ENCODE results near the gene RSF1. TPM values are rescaled to one million over a fixed set of nuclear protein-coding genes. Genes with fewer than 3 reads are reported as not detected.

Gene RSF1
- total RNA-seq, 1 experiment from 2014 or later, result 79.8 TPM

DNA sequence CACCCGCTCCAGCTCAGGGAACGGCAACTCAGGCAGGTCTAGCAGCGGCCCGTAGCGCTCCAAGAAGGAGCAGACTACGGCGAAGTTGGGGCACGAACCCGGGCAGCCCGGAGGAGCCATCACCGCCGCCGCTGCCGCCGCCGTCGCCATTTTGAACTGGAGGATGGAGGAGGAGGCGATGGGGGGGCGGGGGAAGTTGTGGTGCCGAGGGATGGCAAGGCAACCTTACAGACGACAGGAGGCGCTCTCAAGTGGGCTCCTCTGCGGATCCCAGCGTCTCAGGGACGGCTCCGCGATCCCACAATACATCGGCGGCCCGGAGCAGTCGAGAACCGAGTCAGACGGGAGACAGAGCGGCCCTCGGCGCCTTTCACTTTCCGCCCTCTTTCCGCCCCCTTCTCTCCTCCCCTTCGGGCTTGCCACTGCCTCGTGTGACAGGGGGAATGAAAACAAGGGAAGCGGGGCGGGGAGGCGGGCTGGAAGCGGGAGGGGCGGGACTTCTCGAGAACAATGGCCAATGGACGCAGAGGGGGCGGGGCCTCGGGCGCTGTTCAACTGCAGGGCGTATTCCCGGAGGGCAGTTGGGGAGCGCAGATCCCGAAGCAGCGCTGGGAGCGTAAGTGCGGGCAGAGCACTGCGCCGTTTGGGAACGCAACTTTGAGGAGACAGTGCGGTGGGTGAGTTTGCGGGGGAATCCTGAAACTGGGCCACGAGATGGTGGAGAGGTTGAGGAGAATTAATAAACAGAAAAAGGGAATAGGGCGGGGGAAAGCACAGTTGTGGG lies at the start of gene RSF1, which contains the start of gene AAMDC (continued):
- TF ChIP-seq, protein P1, sequence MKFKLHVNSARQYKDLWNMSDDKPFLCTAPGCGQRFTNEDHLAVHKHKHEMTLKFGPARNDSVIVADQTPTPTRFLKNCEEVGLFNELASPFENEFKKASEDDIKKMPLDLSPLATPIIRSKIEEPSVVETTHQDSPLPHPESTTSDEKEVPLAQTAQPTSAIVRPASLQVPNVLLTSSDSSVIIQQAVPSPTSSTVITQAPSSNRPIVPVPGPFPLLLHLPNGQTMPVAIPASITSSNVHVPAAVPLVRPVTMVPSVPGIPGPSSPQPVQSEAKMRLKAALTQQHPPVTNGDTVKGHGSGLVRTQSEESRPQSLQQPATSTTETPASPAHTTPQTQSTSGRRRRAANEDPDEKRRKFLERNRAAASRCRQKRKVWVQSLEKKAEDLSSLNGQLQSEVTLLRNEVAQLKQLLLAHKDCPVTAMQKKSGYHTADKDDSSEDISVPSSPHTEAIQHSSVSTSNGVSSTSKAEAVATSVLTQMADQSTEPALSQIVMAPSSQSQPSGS (CRISPR knock-in tag; IDR thresholded peaks at IDR 0.05; ENCODE audit: borderline replicate concordance, low read depth), result no peak
- TF ChIP-seq ELF4 (CRISPR knock-in tag; IDR thresholded peaks at IDR 0.05; ENCODE audit: low read depth), result no peak
- no peak for TF ChIP-seq FOXP1 (CRISPR knock-in tag; IDR thresholded peaks at IDR 0.05; ENCODE audit: borderline replicate concordance)
- no peak for TF ChIP-seq CREM (CRISPR knock-in tag; IDR thresholded peaks at IDR 0.05)
- no peak for TF ChIP-seq JAZF1 (CRISPR knock-in tag; IDR thresholded peaks at IDR 0.05)
- TF ChIP-seq, protein P2, sequence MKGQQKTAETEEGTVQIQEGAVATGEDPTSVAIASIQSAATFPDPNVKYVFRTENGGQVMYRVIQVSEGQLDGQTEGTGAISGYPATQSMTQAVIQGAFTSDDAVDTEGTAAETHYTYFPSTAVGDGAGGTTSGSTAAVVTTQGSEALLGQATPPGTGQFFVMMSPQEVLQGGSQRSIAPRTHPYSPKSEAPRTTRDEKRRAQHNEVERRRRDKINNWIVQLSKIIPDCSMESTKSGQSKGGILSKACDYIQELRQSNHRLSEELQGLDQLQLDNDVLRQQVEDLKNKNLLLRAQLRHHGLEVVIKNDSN (CRISPR knock-in tag; IDR thresholded peaks at IDR 0.05), result no peak
- TF ChIP-seq, protein P3, sequence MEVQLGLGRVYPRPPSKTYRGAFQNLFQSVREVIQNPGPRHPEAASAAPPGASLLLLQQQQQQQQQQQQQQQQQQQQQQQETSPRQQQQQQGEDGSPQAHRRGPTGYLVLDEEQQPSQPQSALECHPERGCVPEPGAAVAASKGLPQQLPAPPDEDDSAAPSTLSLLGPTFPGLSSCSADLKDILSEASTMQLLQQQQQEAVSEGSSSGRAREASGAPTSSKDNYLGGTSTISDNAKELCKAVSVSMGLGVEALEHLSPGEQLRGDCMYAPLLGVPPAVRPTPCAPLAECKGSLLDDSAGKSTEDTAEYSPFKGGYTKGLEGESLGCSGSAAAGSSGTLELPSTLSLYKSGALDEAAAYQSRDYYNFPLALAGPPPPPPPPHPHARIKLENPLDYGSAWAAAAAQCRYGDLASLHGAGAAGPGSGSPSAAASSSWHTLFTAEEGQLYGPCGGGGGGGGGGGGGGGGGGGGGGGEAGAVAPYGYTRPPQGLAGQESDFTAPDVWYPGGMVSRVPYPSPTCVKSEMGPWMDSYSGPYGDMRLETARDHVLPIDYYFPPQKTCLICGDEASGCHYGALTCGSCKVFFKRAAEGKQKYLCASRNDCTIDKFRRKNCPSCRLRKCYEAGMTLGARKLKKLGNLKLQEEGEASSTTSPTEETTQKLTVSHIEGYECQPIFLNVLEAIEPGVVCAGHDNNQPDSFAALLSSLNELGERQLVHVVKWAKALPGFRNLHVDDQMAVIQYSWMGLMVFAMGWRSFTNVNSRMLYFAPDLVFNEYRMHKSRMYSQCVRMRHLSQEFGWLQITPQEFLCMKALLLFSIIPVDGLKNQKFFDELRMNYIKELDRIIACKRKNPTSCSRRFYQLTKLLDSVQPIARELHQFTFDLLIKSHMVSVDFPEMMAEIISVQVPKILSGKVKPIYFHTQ (CRISPR knock-in tag; IDR thresholded peaks at IDR 0.05), result no peak
- TF ChIP-seq NR3C1 (CRISPR knock-in tag; conservative IDR thresholded peaks at IDR 0.05; ENCODE audit: low read depth), result no peak
- TF ChIP-seq SOX15 (CRISPR knock-in tag; IDR thresholded peaks at IDR 0.05), result no peak
- TF ChIP-seq, protein P4, sequence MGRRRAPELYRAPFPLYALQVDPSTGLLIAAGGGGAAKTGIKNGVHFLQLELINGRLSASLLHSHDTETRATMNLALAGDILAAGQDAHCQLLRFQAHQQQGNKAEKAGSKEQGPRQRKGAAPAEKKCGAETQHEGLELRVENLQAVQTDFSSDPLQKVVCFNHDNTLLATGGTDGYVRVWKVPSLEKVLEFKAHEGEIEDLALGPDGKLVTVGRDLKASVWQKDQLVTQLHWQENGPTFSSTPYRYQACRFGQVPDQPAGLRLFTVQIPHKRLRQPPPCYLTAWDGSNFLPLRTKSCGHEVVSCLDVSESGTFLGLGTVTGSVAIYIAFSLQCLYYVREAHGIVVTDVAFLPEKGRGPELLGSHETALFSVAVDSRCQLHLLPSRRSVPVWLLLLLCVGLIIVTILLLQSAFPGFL (CRISPR knock-in tag; IDR thresholded peaks at IDR 0.05; ENCODE audit: borderline replicate concordance), result no peak
- TF ChIP-seq, protein P5, sequence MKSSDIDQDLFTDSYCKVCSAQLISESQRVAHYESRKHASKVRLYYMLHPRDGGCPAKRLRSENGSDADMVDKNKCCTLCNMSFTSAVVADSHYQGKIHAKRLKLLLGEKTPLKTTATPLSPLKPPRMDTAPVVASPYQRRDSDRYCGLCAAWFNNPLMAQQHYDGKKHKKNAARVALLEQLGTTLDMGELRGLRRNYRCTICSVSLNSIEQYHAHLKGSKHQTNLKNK (CRISPR knock-in tag; IDR thresholded peaks at IDR 0.05), result no peak
- TF ChIP-seq, protein P6, sequence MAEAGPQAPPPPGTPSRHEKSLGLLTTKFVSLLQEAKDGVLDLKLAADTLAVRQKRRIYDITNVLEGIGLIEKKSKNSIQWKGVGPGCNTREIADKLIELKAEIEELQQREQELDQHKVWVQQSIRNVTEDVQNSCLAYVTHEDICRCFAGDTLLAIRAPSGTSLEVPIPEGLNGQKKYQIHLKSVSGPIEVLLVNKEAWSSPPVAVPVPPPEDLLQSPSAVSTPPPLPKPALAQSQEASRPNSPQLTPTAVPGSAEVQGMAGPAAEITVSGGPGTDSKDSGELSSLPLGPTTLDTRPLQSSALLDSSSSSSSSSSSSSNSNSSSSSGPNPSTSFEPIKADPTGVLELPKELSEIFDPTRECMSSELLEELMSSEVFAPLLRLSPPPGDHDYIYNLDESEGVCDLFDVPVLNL (CRISPR knock-in tag; IDR thresholded peaks at IDR 0.05; ENCODE audit: borderline replicate concordance, low read depth), result no peak; the same call in 1 of the 2 replicates
- 0 out of 2 replicates have a peak, but pooled peaks have one; percentile 30 for TF ChIP-seq JUN (CRISPR knock-in tag; IDR thresholded peaks at IDR 0.05)
- 0 out of 2 replicates have a peak, but pooled peaks have one; percentile 49 for TF ChIP-seq ZNF317 (CRISPR knock-in tag; IDR thresholded peaks at IDR 0.05; ENCODE audit: borderline replicate concordance, low read depth)
- TF ChIP-seq, protein P7, sequence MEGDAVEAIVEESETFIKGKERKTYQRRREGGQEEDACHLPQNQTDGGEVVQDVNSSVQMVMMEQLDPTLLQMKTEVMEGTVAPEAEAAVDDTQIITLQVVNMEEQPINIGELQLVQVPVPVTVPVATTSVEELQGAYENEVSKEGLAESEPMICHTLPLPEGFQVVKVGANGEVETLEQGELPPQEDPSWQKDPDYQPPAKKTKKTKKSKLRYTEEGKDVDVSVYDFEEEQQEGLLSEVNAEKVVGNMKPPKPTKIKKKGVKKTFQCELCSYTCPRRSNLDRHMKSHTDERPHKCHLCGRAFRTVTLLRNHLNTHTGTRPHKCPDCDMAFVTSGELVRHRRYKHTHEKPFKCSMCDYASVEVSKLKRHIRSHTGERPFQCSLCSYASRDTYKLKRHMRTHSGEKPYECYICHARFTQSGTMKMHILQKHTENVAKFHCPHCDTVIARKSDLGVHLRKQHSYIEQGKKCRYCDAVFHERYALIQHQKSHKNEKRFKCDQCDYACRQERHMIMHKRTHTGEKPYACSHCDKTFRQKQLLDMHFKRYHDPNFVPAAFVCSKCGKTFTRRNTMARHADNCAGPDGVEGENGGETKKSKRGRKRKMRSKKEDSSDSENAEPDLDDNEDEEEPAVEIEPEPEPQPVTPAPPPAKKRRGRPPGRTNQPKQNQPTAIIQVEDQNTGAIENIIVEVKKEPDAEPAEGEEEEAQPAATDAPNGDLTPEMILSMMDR (IDR thresholded peaks at IDR 0.05), result no peak
- peak; percentile 67; the same call in 1 of the 2 replicates for TF ChIP-seq ETV6 (CRISPR knock-in tag; IDR thresholded peaks at IDR 0.05)
- no peak for TF ChIP-seq IRF2 (CRISPR knock-in tag; IDR thresholded peaks at IDR 0.05; ENCODE audit: borderline replicate concordance, low read depth)
- TF ChIP-seq, protein P8, sequence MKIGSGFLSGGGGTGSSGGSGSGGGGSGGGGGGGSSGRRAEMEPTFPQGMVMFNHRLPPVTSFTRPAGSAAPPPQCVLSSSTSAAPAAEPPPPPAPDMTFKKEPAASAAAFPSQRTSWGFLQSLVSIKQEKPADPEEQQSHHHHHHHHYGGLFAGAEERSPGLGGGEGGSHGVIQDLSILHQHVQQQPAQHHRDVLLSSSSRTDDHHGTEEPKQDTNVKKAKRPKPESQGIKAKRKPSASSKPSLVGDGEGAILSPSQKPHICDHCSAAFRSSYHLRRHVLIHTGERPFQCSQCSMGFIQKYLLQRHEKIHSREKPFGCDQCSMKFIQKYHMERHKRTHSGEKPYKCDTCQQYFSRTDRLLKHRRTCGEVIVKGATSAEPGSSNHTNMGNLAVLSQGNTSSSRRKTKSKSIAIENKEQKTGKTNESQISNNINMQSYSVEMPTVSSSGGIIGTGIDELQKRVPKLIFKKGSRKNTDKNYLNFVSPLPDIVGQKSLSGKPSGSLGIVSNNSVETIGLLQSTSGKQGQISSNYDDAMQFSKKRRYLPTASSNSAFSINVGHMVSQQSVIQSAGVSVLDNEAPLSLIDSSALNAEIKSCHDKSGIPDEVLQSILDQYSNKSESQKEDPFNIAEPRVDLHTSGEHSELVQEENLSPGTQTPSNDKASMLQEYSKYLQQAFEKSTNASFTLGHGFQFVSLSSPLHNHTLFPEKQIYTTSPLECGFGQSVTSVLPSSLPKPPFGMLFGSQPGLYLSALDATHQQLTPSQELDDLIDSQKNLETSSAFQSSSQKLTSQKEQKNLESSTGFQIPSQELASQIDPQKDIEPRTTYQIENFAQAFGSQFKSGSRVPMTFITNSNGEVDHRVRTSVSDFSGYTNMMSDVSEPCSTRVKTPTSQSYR (CRISPR knock-in tag; IDR thresholded peaks at IDR 0.05), result no peak
- TF ChIP-seq SMAD4 (CRISPR knock-in tag; IDR thresholded peaks at IDR 0.05), result no peak

Measured in WTC11 (cell line).